Astrocyte (in vitro differentiated cells and primary cell): Measurements from ENCODE around the gene GHRH. TPM values are rescaled to one million over a fixed set of nuclear protein-coding genes. Genes with fewer than 3 reads are reported as not detected.

Experiments
- DNase-seq: peaks from one replicate; pipeline ENCODE4 v3.0.0-alpha.2; 2010; ENCODE audit warnings: low read depth
- FAIRE-seq: peaks from 2 replicates; lab custom pipeline; 2011; peaks lifted over from hg19 to GRCh38; lab: Jason Lieb, UNC
- H2AFZ ChIP-seq: 2 replicates; pipeline ENCODE4 v1.6.0; 2012; ENCODE audit warnings: low read depth, low read length, inconsistent platforms
- H3K27ac ChIP-seq: 2 replicates; pipeline ENCODE4 v1.5.1; 2011; ENCODE audit warnings: low read depth, low read length, inconsistent platforms
- H3K27me3 ChIP-seq: 2 replicates; pipeline ENCODE4 v1.6.0; 2011; ENCODE audit warnings: low read length, inconsistent platforms; ENCODE audit not compliant: insufficient read depth
- H3K36me3 ChIP-seq: 2 replicates; pipeline ENCODE4 v1.5.1; 2011; ENCODE audit warnings: low read length, inconsistent platforms; ENCODE audit not compliant: insufficient read depth
- H3K4me1 ChIP-seq: 2 replicates; pipeline ENCODE4 v1.5.1; 2011; ENCODE audit warnings: low read length, inconsistent platforms; ENCODE audit not compliant: insufficient read depth
- H3K4me2 ChIP-seq: 2 replicates; pipeline ENCODE4 v1.6.0; 2012; ENCODE audit warnings: low read length, inconsistent platforms
- H3K4me3 ChIP-seq: 2 replicates; pipeline ENCODE4 v1.5.1; 2011; ENCODE audit warnings: low read depth, mild to moderate bottlenecking, low read length, inconsistent platforms; ENCODE audit not compliant: insufficient read depth
- H3K79me2 ChIP-seq: 2 replicates; pipeline ENCODE4 v1.6.0; 2012; ENCODE audit warnings: mild to moderate bottlenecking, low read length, inconsistent platforms; ENCODE audit not compliant: insufficient read depth
- H3K9ac ChIP-seq: 2 replicates; pipeline ENCODE4 v1.6.0; 2012; ENCODE audit warnings: mild to moderate bottlenecking, low read length, inconsistent platforms
- H3K9me3 ChIP-seq: 2 replicates; pipeline ENCODE4 v1.5.1; 2012; ENCODE audit warnings: low read depth, mild to moderate bottlenecking, low read length, inconsistent platforms; ENCODE audit not compliant: insufficient read depth
- H4K20me1 ChIP-seq: 2 replicates; pipeline ENCODE4 v1.6.0; 2012; ENCODE audit warnings: low read length, inconsistent platforms; ENCODE audit not compliant: insufficient read depth
- H3K27ac Mint-ChIP-seq: one replicate; pipeline ENCODE4 v1.8.0; 2021; ENCODE audit warnings: mild to moderate bottlenecking, mixed read lengths; ENCODE audit not compliant: unreplicated experiment
- H3K27me3 Mint-ChIP-seq: one replicate; pipeline ENCODE4 v1.8.0; 2021; ENCODE audit warnings: low read depth, mixed read lengths; ENCODE audit not compliant: unreplicated experiment
- H3K36me3 Mint-ChIP-seq: one replicate; pipeline ENCODE4 v1.8.0; 2021; ENCODE audit warnings: low read depth, mixed read lengths; ENCODE audit not compliant: unreplicated experiment
- H3K4me1 Mint-ChIP-seq: one replicate; pipeline ENCODE4 v1.8.0; 2021; ENCODE audit warnings: low read depth, mixed read lengths; ENCODE audit not compliant: unreplicated experiment
- H3K4me3 Mint-ChIP-seq: one replicate; pipeline ENCODE4 v1.8.0; 2021; ENCODE audit warnings: mild to moderate bottlenecking, moderate library complexity, mixed read lengths; ENCODE audit not compliant: unreplicated experiment
- H3K9me3 Mint-ChIP-seq: one replicate; pipeline ENCODE4 v1.8.0; 2021; ENCODE audit warnings: mild to moderate bottlenecking, mixed read lengths; ENCODE audit not compliant: unreplicated experiment
- CTCF ChIP-seq: IDR thresholded peaks from 2 replicates; pipeline ENCODE4 v1.5.1; 2011; ENCODE audit warnings: low read depth, mild to moderate bottlenecking, inconsistent platforms, low read length, moderate library complexity; ENCODE audit not compliant: insufficient read depth
- EZH2 ChIP-seq: IDR thresholded peaks from 2 replicates; pipeline ENCODE4 v1.6.1; 2012; ENCODE audit warnings: mild to moderate bottlenecking, low read length, inconsistent platforms; ENCODE audit not compliant: insufficient read depth
- total RNA-seq: library from RNA; stranded (reverse); gene quantifications from 2 replicates; pipeline ENCODE4 v1.2.1, GENCODE V29; 2021

GHRH gene
- total RNA-seq, 1 donor from 2014 or later = not detected

GRCh38 chr20:37290158-37290810 is 28.7 kb upstream of the GHRH start:
- H3K9me3 ChIP-seq = no peaks in the 10 kb centered on the region
- no peaks in the 10 kb centered on the region for H3K27me3 ChIP-seq
- peaks cover 50% of the 10 kb centered on the region for H3K79me2 ChIP-seq
- H3K4me1 ChIP-seq = peaks cover 25% of the 10 kb centered on the region
- peak overlapping the region; percentile 87 for H3K4me2 ChIP-seq
- FAIRE-seq = no peak
- Mint-ChIP-seq H3K27ac (peak overlapping the region; percentile 77), H3K4me1 (peaks cover 14% of the 10 kb centered on the region), H3K36me3 (peaks cover 13% of the 10 kb centered on the region), H3K9me3 (peaks cover 3% of the 10 kb centered on the region), H3K27me3 (peaks cover 11% of the 10 kb centered on the region), H3K4me3 (peak overlapping the region; percentile 90)
- DNase-seq = no peak
- H4K20me1 ChIP-seq = no peaks in the 10 kb centered on the region
- peak overlapping the region; percentile 72 for H2AFZ ChIP-seq
- peak overlapping the region; percentile 95 for H3K9ac ChIP-seq
- peaks cover 7% of the 10 kb centered on the region for H3K36me3 ChIP-seq
- H3K27ac ChIP-seq = peak overlapping the region; percentile 95
- no peak for TF ChIP-seq CTCF
- TF ChIP-seq EZH2 = no peak
- peak overlapping the region; percentile 94 for H3K4me3 ChIP-seq

GRCh38 chr20:37288091-37288490 is 26.5 kb upstream of the GHRH start:
- Mint-ChIP-seq H3K36me3 (peaks cover 8% of the 10 kb centered on the region), H3K27me3 (peaks cover 11% of the 10 kb centered on the region), H3K27ac (no peak overlapping the region), H3K4me1 (no peaks in the 10 kb centered on the region), H3K4me3 (peak overlapping the region; percentile 90), H3K9me3 (peaks cover 3% of the 10 kb centered on the region)
- Histone ChIP-seq H2AFZ (no peak overlapping the region), H3K9me3 (no peaks in the 10 kb centered on the region), H3K4me2 (no peak overlapping the region), H3K4me1 (peaks cover 10% of the 10 kb centered on the region), H3K27ac (no peak overlapping the region), H3K36me3 (peaks cover 7% of the 10 kb centered on the region), H4K20me1 (no peaks in the 10 kb centered on the region), H3K79me2 (peaks cover 37% of the 10 kb centered on the region), H3K27me3 (no peaks in the 10 kb centered on the region), H3K9ac (no peak overlapping the region), H3K4me3 (no peak overlapping the region)
- TF ChIP-seq CTCF = no peak
- TF ChIP-seq EZH2 = no peak
- DNase-seq (no peak), FAIRE-seq (no peak)

GRCh38 chr20:37285664-37286374 is 24.2 kb upstream of the GHRH start:
- Histone ChIP-seq H4K20me1 (no peaks in the 10 kb centered on the region), H3K27me3 (no peaks in the 10 kb centered on the region), H3K79me2 (peaks cover 15% of the 10 kb centered on the region), H3K4me3 (no peak overlapping the region), H3K27ac (no peak overlapping the region), H3K36me3 (no peaks in the 10 kb centered on the region), H3K9ac (no peak overlapping the region), H2AFZ (no peak overlapping the region), H3K4me2 (no peak overlapping the region), H3K4me1 (peaks cover 9% of the 10 kb centered on the region), H3K9me3 (no peaks in the 10 kb centered on the region)
- no peak for FAIRE-seq
- no peaks in the 10 kb centered on the region for H3K4me1 Mint-ChIP-seq
- DNase-seq = no peak
- H3K9me3 Mint-ChIP-seq = no peaks in the 10 kb centered on the region
- H3K4me3 Mint-ChIP-seq = peak overlapping the region; percentile 16
- peaks cover 11% of the 10 kb centered on the region for H3K27me3 Mint-ChIP-seq
- no peak for TF ChIP-seq EZH2
- TF ChIP-seq CTCF = no peak
- no peak overlapping the region for H3K27ac Mint-ChIP-seq
- H3K36me3 Mint-ChIP-seq = no peaks in the 10 kb centered on the region
